SK-N-MC (cell line): ENCODE measurements around the gene OR10K2.

ENCODE experiments used
- DNase-seq: peaks from one replicate; pipeline ENCODE4 v3.0.0-alpha.2; 2011; ENCODE audit warnings: low read depth, low spot score
- H3K27ac ChIP-seq: fragments of 200-600 bp; sonication (generic); 2 replicates; pipeline ENCODE4 v1.5.1; 2016; ENCODE audit warnings: mixed run types
- H3K36me3 ChIP-seq: fragments of 200-600 bp; sonication (generic); 2 replicates; pipeline ENCODE4 v1.6.1; 2017; ENCODE audit warnings: antibody characterized with exemption, low read length, mixed read lengths; ENCODE audit not compliant: insufficient read depth
- H3K4me3 ChIP-seq: fragments of 200-600 bp; sonication (generic); 2 replicates; pipeline ENCODE4 v1.5.1; 2016
- H3K9ac ChIP-seq: fragments of 200-600 bp; sonication (generic); 2 replicates; pipeline ENCODE4 v1.8.0; 2017; ENCODE audit warnings: mixed run types, mixed read lengths; ENCODE audit not compliant: insufficient read length
- H3K9me3 ChIP-seq: fragments of 200-600 bp; sonication (generic); 2 replicates; pipeline ENCODE4 v1.6.1; 2017; ENCODE audit warnings: low read depth, mild to moderate bottlenecking, antibody characterized with exemption, low read length, moderate library complexity, mixed read lengths
- EZH2 ChIP-seq: fragments of 200-600 bp; sonication (generic); IDR thresholded peaks from one replicate; pipeline ENCODE4 v1.6.1; 2017; ENCODE audit warnings: antibody characterized with exemption
- FOXP2 ChIP-seq: optimal IDR thresholded peaks from 2 replicates; pipeline ENCODE3; 2011; ENCODE audit warnings: mild to moderate bottlenecking, moderate library complexity; ENCODE audit not compliant: insufficient read depth; ENCODE audit errors: extremely low read length, control extremely low read depth
- POLR2AphosphoS5 ChIP-seq: IDR thresholded peaks from 2 replicates; pipeline ENCODE4 v1.6.1; 2012; ENCODE audit warnings: mild to moderate bottlenecking, low read depth, low read length, borderline replicate concordance

The OR10K2 gene

GRCh38 chr1:158425027-158425426, 1.0 kb downstream of the OR10K2 start:
- Histone ChIP-seq H3K9ac (no peak overlapping the region), H3K4me3 (no peak overlapping the region), H3K9me3 (no peaks in the 10 kb centered on the region), H3K27ac (no peak overlapping the region), H3K36me3 (no peaks in the 10 kb centered on the region)
- DNase-seq, result no peak
- TF ChIP-seq FOXP2 (no peak), EZH2 (no peak), POLR2AphosphoS5 (no peak)

GRCh38 chr1:158422212-158422611, 3.8 kb downstream of the OR10K2 start:
- H3K9ac ChIP-seq, result no peak overlapping the region
- H3K36me3 ChIP-seq, result no peaks in the 10 kb centered on the region
- H3K27ac ChIP-seq, result no peak overlapping the region
- H3K9me3 ChIP-seq, result no peaks in the 10 kb centered on the region
- no peak overlapping the region for H3K4me3 ChIP-seq
- TF ChIP-seq EZH2 (no peak), FOXP2 (no peak), POLR2AphosphoS5 (no peak)
- DNase-seq, result no peak

- no peak for TF ChIP-seq EZH2
- TF ChIP-seq FOXP2, result no peak
- TF ChIP-seq POLR2AphosphoS5, result no peak
- Histone ChIP-seq H3K4me3 (no peak overlapping the region), H3K9ac (no peak overlapping the region), H3K36me3 (no peaks in the 10 kb centered on the region), H3K27ac (no peak overlapping the region), H3K9me3 (no peaks in the 10 kb centered on the region)
- no peak for DNase-seq
These were observed 8.5 kb downstream of the OR10K2 start for GRCh38 chr1:158417586-158417985.

- no peak overlapping the region for H3K27ac ChIP-seq
- DNase-seq, result no peak
- H3K36me3 ChIP-seq, result no peaks in the 10 kb centered on the region
- no peak overlapping the region for H3K9ac ChIP-seq
- TF ChIP-seq EZH2 (no peak), POLR2AphosphoS5 (no peak), FOXP2 (no peak)
- H3K9me3 ChIP-seq, result no peaks in the 10 kb centered on the region
- no peak overlapping the region for H3K4me3 ChIP-seq
These were observed 11.2 kb downstream of the OR10K2 start for GRCh38 chr1:158414651-158415345.

- DNase-seq, result no peak
- Histone ChIP-seq H3K9ac (no peak overlapping the region), H3K36me3 (no peaks in the 10 kb centered on the region), H3K27ac (no peak overlapping the region), H3K4me3 (no peak overlapping the region), H3K9me3 (no peaks in the 10 kb centered on the region)
- no peak for TF ChIP-seq EZH2
- TF ChIP-seq FOXP2, result no peak
These were observed 18.9 kb downstream of the OR10K2 start for GRCh38 chr1:158407092-158407491.

GRCh38 chr1:158400871-158401270, 25.2 kb downstream of the OR10K2 start:
- DNase-seq, result no peak
- Histone ChIP-seq H3K36me3 (no peaks in the 10 kb centered on the region), H3K4me3 (no peak overlapping the region), H3K9me3 (no peaks in the 10 kb centered on the region), H3K27ac (no peak overlapping the region), H3K9ac (no peak overlapping the region)
- TF ChIP-seq EZH2, result no peak
- no peak for TF ChIP-seq FOXP2
- no peak for TF ChIP-seq POLR2AphosphoS5

- Histone ChIP-seq H3K9me3 (no peaks in the 10 kb centered on the region), H3K27ac (no peak within 1 kb of the TSS), H3K36me3 (no peaks in the 10 kb centered on the region), H3K4me3 (no peak within 1 kb of the TSS), H3K9ac (no peak within 1 kb of the TSS)
- TF ChIP-seq FOXP2 (no peak), POLR2AphosphoS5 (no peak), EZH2 (no peak)
- DNase-seq, result no peak
These were observed 27.1 kb downstream of the OR10K2 start, which contains the start of gene OR10T2 for GRCh38 chr1:158398818-158399514. Gene OR10T2, minus strand, starts transcription at chr1:158399466. Its CDS starts 0 bp downstream, at chr1:158399466.

- no peak overlapping the region for H3K4me3 ChIP-seq
- no peak for DNase-seq
- no peak overlapping the region for H3K9ac ChIP-seq
- no peak overlapping the region for H3K27ac ChIP-seq
- no peak for TF ChIP-seq POLR2AphosphoS5
- TF ChIP-seq FOXP2, result no peak
- no peak for TF ChIP-seq EZH2
- H3K36me3 ChIP-seq, result no peaks in the 10 kb centered on the region
- no peaks in the 10 kb centered on the region for H3K9me3 ChIP-seq
These were observed 29.4 kb downstream of the OR10K2 start for GRCh38 chr1:158396646-158397045.
